ENCODE results near the gene SPRR2A. TPM values are rescaled to one million over a fixed set of nuclear protein-coding genes. Genes with fewer than 3 reads are reported as not detected.

The SPRR2A gene
- total RNA-seq, 1 experiment from 2014 or later = not detected

GRCh38 chr1:153100245-153100644 lies 42.9 kb upstream of the SPRR2A start (continued):
- TF ChIP-seq CTCF (IDR thresholded peaks at IDR 0.05 in 2 of 3, conservative IDR thresholded peaks at IDR 0.05 in 1 of 3; ENCODE audit: borderline replicate concordance in 1 of 3, insufficient read depth in 1 of 3, low read depth in 2 of 3, low read length in 2 of 3) = no peak
- TF ChIP-seq ELF1 (IDR thresholded peaks at IDR 0.05; ENCODE audit: borderline replicate concordance, low read depth) = no peak
- peak; percentile 49; the same call in 1 of the 2 replicates for TF ChIP-seq CBX3 (IDR thresholded peaks at IDR 0.05; ENCODE audit: low read depth)
- no peak for TF ChIP-seq EZH2phosphoT487 (IDR thresholded peaks at IDR 0.05; ENCODE audit: borderline replicate concordance)

- TF ChIP-seq JUND (IDR thresholded peaks at IDR 0.05) (peak; percentile 53), SIN3A (IDR thresholded peaks at IDR 0.05; ENCODE audit: low read depth) (no peak), FOSL1 (IDR thresholded peaks at IDR 0.05; ENCODE audit: low read depth) (peak; percentile 21; the same call in 1 of the 2 replicates), ATF3 (IDR thresholded peaks at IDR 0.05) (no peak), CBX3 (IDR thresholded peaks at IDR 0.05; ENCODE audit: low read depth) (no peak), REST (IDR thresholded peaks at IDR 0.05; ENCODE audit: low read depth) (no peak), RAD21 (IDR thresholded peaks at IDR 0.05; ENCODE audit: low read depth) (no peak), CTCF (IDR thresholded peaks at IDR 0.05 in 2 of 3, conservative IDR thresholded peaks at IDR 0.05 in 1 of 3; ENCODE audit: borderline replicate concordance in 1 of 3, insufficient read depth in 1 of 3, low read depth in 2 of 3, low read length in 2 of 3) (no peak), EZH2 (IDR thresholded peaks at IDR 0.05) (no peak), MAX (IDR thresholded peaks at IDR 0.05) (no peak)
- H3K9ac ChIP-seq (ENCODE audit: low read length) = no peak overlapping the region
- no peaks in the 10 kb centered on the region for H3K36me3 ChIP-seq (ENCODE audit: control insufficient read depth in 1 of 2, insufficient read depth in 2 of 2, low read length in 2 of 2)
- BruUV-seq (replicated peaks) = no TSS peak
- intact Hi-C loops (cut with micrococcal nuclease) = no loop called here
- RAD21 ChIA-PET (ENCODE audit: low non-redundant PET in 1 of 2, low total read pairs in 2 of 2, uncharacterized antibody in 2 of 2, unreplicated experiment in 2 of 2) = no interaction called here
- H3K4me2 ChIP-seq (ENCODE audit: low read length) = peak overlapping the region; percentile 60
- no peaks in the 10 kb centered on the region for H4K20me1 ChIP-seq (ENCODE audit: insufficient read depth)
- POLR2A ChIA-PET = no interaction called here
- no peaks in the 10 kb centered on the region for H3K9me3 ChIP-seq (ENCODE audit: control insufficient read depth in 1 of 2, insufficient read depth in 1 of 2, low read depth in 1 of 2, low read length in 2 of 2)
- peaks cover 9 to 20% of the 10 kb centered on the region in 2 experiments; a peak in 3 of 4 replicates for H3K4me1 ChIP-seq (ENCODE audit: control insufficient read depth in 1 of 2, insufficient read depth in 2 of 2, low read length in 2 of 2)
- peak overlapping the region; percentile 52 for H2AFZ ChIP-seq (ENCODE audit: low read depth, low read length, poor library complexity, severe bottlenecking)
- peak; percentile 47 for DNase-seq (ENCODE audit: low read depth, low spot score)
- no peaks in the 10 kb centered on the region for H3K27me3 ChIP-seq (ENCODE audit: insufficient read depth, low read length)
- peak; percentile 46; the same call in 1 of the 2 replicates for ATAC-seq
- CTCF ChIA-PET = no interaction called here
- H3K4me3 ChIP-seq (replicated peaks in 1 of 2; ENCODE audit: low read depth in 1 of 2, low read length in 2 of 2) = 0 out of 4 replicates have a peak overlapping the region, but pooled peaks of 1 of the 2 experiments have one; percentile 15
- H3K79me2 ChIP-seq (ENCODE audit: insufficient read depth, low read length) = no peaks in the 10 kb centered on the region
- peak overlapping the region; percentile 53; the same call in 1 of the 2 replicates for H3K27ac ChIP-seq (ENCODE audit: low read depth, low read length)
- no peaks in the 10 kb centered on the region for H3K9me2 ChIP-seq (ENCODE audit: insufficient read depth)
Observed at GRCh38 chr1:153099461-153100045, 42.2 kb upstream of the SPRR2A start.
